Measurements from ENCODE around the gene ZCCHC24. TPM values are rescaled to one million over a fixed set of nuclear protein-coding genes. Genes with fewer than 3 reads are reported as not detected.

The ZCCHC24 gene
- total RNA-seq, 1 experiment from 2014 or later, result 3.8 TPM

GRCh38 chr10:79348640-79348988, 96.8 kb downstream of the ZCCHC24 start:
- H3K36me3 Mint-ChIP-seq (ENCODE audit: insufficient read depth in 1 of 3, low read depth in 3 of 3), result peaks cover 23 to 49% (median 46%) of the 10 kb centered on the region in 3 experiments; a peak in 6 of 7 replicates
- Histone ChIP-seq H3K18ac (ENCODE audit: insufficient read length, low read depth, low read length) (no peak overlapping the region), H3K4ac (ENCODE audit: low read depth, low read length) (no peak overlapping the region), H3K27me3 (ENCODE audit: insufficient read depth, low read length) (no peaks in the 10 kb centered on the region), H2BK20ac (ENCODE audit: low read depth, low read length, poor library complexity, severe bottlenecking) (no peak overlapping the region), H3T11ph (ENCODE audit: low read length) (no peak overlapping the region), H4K5ac (ENCODE audit: insufficient read length, low read depth, low read length) (no peak overlapping the region), H3K9ac (ENCODE audit: extremely low read depth, insufficient read length, low read length) (no peak overlapping the region), H2BK15ac (ENCODE audit: low read depth, low read length) (no peak overlapping the region), H3K9me3 (ENCODE audit: control insufficient read depth, low read depth, low read length) (no peaks in the 10 kb centered on the region), H3K79me1 (ENCODE audit: insufficient read depth, low read depth, low read length, poor library complexity, severe bottlenecking) (peaks cover 5% of the 10 kb centered on the region), H3K23ac (ENCODE audit: insufficient read length, low read depth, low read length) (no peak overlapping the region), H4K8ac (replicated peaks; ENCODE audit: insufficient read length, low read depth, low read length) (no peak overlapping the region), H3K14ac (ENCODE audit: insufficient read depth, low read length) (no peak overlapping the region), H3K4me2 (ENCODE audit: insufficient read depth, insufficient read length, low read length) (peak overlapping the region; percentile 43), H2BK5ac (ENCODE audit: insufficient read length, low read length) (no peak overlapping the region), H3K79me2 (ENCODE audit: insufficient read depth, low read length) (no peaks in the 10 kb centered on the region), H3K56ac (ENCODE audit: insufficient read length, low read depth, low read length) (no peak overlapping the region), H2AFZ (ENCODE audit: low read length) (no peak overlapping the region), H2BK12ac (ENCODE audit: insufficient read length, low read depth, low read length) (no peak overlapping the region), H4K91ac (ENCODE audit: insufficient read length, low read depth, low read length) (no peak overlapping the region), H2BK120ac (ENCODE audit: low read depth, low read length, poor library complexity, severe bottlenecking) (no peak overlapping the region), H3K4me1 (ENCODE audit: insufficient read depth, low read length) (0 out of 2 replicates have a peak, but pooled peaks cover 5% of the 10 kb centered on the region), H3K27ac (ENCODE audit: insufficient read length, low read depth, low read length) (no peak overlapping the region), H2AK5ac (ENCODE audit: insufficient read length, low read length) (no peak overlapping the region), H3K23me2 (ENCODE audit: insufficient read length, low read depth, low read length, poor library complexity, severe bottlenecking) (peaks cover 5% of the 10 kb centered on the region), H4K20me1 (ENCODE audit: control insufficient read depth, insufficient read depth, insufficient read length) (no peaks in the 10 kb centered on the region)
- H3K27ac Mint-ChIP-seq, result no peak overlapping the region
- H3K4me3 Mint-ChIP-seq, result peak overlapping the region; percentile 76 to 87
- no peak for TF ChIP-seq CTCF (conservative IDR thresholded peaks at IDR 0.05)
- no peak for DNase-seq
- peaks cover 8 to 23% of the 10 kb centered on the region in 2 experiments for H3K4me1 Mint-ChIP-seq
- WGBS (ENCODE audit: extremely low coverage, insufficient read length, low lambda C conversion rate), result no CpG with 5 or more reads among the region's 3 CpGs
- H3K9me3 Mint-ChIP-seq, result no peaks in the 10 kb centered on the region
- peaks cover 2% of the 10 kb centered on the region for H3K27me3 Mint-ChIP-seq (ENCODE audit: low read depth)
